Upper lobe of left lung (tissue), 6 donors: ENCODE results near the gene PDE4D. TPM values are rescaled to one million over a fixed set of nuclear protein-coding genes. Genes with fewer than 3 reads are reported as not detected.

Experiments used
- ATAC-seq, 2 donors: fragments of 200-7000 bp; cut with Tn5 transposase; one replicate each; pipeline ENCODE4 v1.9.1; 2022; ENCODE audit warnings: mild to moderate bottlenecking in 2 of 2, moderate library complexity in 2 of 2; ENCODE audit not compliant: low FRiP score in 2 of 2
- DNase-seq, 2 donors: peaks; one replicate each; pipeline ENCODE4 v3.0.0-alpha.2; 2019 to 2020
- H3K27ac ChIP-seq, 4 donors: fragments of 200-600 bp; sonication (generic); one replicate each; pipeline ENCODE4 v1.5.1; 2016 to 2019
- H3K27me3 ChIP-seq, 4 donors: fragments of 200-600 bp; sonication (generic); one replicate each; pipeline ENCODE4 v1.5.1; 2017 to 2019
- H3K36me3 ChIP-seq, 4 donors: fragments of 200-600 bp; sonication (generic); one replicate each; pipeline ENCODE4 v1.5.1; 2016 to 2019
- H3K4me1 ChIP-seq, 4 donors: fragments of 200-600 bp; sonication (generic); one replicate each; pipeline ENCODE4 v1.5.1; 2018 to 2019
- H3K4me3 ChIP-seq, 4 donors: fragments of 200-600 bp; sonication (generic); one replicate each; pipeline ENCODE4 v1.5.1; 2017 to 2019; ENCODE audit warnings: mild to moderate bottlenecking in 2 of 4, moderate library complexity in 1 of 4
- H3K9me3 ChIP-seq, 4 donors: fragments of 200-600 bp; sonication (generic); one replicate each; pipeline ENCODE4 v1.5.1; 2018 to 2019
- CTCF ChIP-seq, 6 experiments: fragments of 450-650 bp in 4 of 6; fragments of 200-600 bp in 2 of 6; sonication (generic) in 2 of 6; IDR thresholded peaks; one replicate each; pipeline ENCODE4 v1.5.1; 2016 to 2019; ENCODE audit warnings: antibody characterized with exemption in 6 of 6
- EP300 ChIP-seq, 4 donors: sonication (generic); formaldehyde crosslinking; IDR thresholded peaks; one replicate each; pipeline ENCODE4 v1.5.1; 2017; ENCODE audit warnings: antibody characterized with exemption in 4 of 4, control low read depth in 2 of 4
- POLR2A ChIP-seq, 4 donors: fragments of 450-650 bp; IDR thresholded peaks; one replicate each; pipeline ENCODE4 v1.5.1; 2016 to 2017; ENCODE audit warnings: antibody characterized with exemption in 4 of 4, mild to moderate bottlenecking in 2 of 4
- POLR2AphosphoS5 ChIP-seq, 2 donors: sonication (generic); formaldehyde crosslinking; IDR thresholded peaks; one replicate each; pipeline ENCODE4 v1.5.1; 2017; ENCODE audit warnings: antibody characterized with exemption in 2 of 2
- WGBS, 2 donors: methylation state at CpG; one replicate each; pipeline ENCODE4 v1.1.5; 2017 to 2018; 5-methylcytosine and 5-hydroxymethylcytosine counted together
- total RNA-seq, 6 donors: library from RNA; depleted of rRNA in 4 of 6; stranded (reverse); fragments of >200 nt in 4 of 6; gene quantifications; one replicate each; pipeline versions ENCODE4 v1.1.0 to v1.2.1, GENCODE V29; 2016 to 2021
- donor health status: DM: no; HTN: no; CAD: no; lungs with moderate emphysema.
- donor health status: DM: no; HTN: yes; CAD: no; lungs with severe emphysema.

The PDE4D gene
- total RNA-seq, 6 donors from 2014 or later: 50.4 to 188 (median 84.0) TPM

- DNase-seq (no peak), ATAC-seq (no peak)
- no peaks in the 10 kb centered on the region for H3K36me3 ChIP-seq
- H3K4me3 ChIP-seq: no peak overlapping the region
- H3K9me3 ChIP-seq: no peaks in the 10 kb centered on the region
- H3K27me3 ChIP-seq: no peaks in the 10 kb centered on the region
- no peak overlapping the region for H3K27ac ChIP-seq
- no peak for TF ChIP-seq POLR2AphosphoS5 (IDR thresholded peaks at IDR 0.05)
- TF ChIP-seq POLR2A (IDR thresholded peaks at IDR 0.05): no peak
- TF ChIP-seq CTCF (IDR thresholded peaks at IDR 0.05): no peak
- TF ChIP-seq EP300 (IDR thresholded peaks at IDR 0.05): no peak
- no peaks in the 10 kb centered on the region for H3K4me1 ChIP-seq
- WGBS, 2 donors: 84 to 86% methylated on average over 4 of the region's 4 CpGs
Measured at GRCh38 chr5:59157068-59157467, 736.5 kb downstream of the PDE4D start.

GRCh38 chr5:59152701-59153245 lies 740.8 kb downstream of the PDE4D start:
- no peak overlapping the region for H3K27ac ChIP-seq
- no peaks in the 10 kb centered on the region for H3K27me3 ChIP-seq
- 86% methylated on average over 2 of the region's 2 CpGs for WGBS, 2 donors
- H3K9me3 ChIP-seq: no peaks in the 10 kb centered on the region
- DNase-seq (no peak), ATAC-seq (no peak)
- no peak overlapping the region for H3K4me3 ChIP-seq
- TF ChIP-seq POLR2A (IDR thresholded peaks at IDR 0.05) (no peak), POLR2AphosphoS5 (IDR thresholded peaks at IDR 0.05) (no peak), EP300 (IDR thresholded peaks at IDR 0.05) (no peak), CTCF (IDR thresholded peaks at IDR 0.05) (no peak)
- no peaks in the 10 kb centered on the region for H3K36me3 ChIP-seq
- H3K4me1 ChIP-seq: no peaks in the 10 kb centered on the region

- TF ChIP-seq POLR2AphosphoS5 (IDR thresholded peaks at IDR 0.05) (no peak), CTCF (IDR thresholded peaks at IDR 0.05) (no peak), EP300 (IDR thresholded peaks at IDR 0.05) (no peak), POLR2A (IDR thresholded peaks at IDR 0.05) (no peak)
- Histone ChIP-seq H3K4me1 (no peaks in the 10 kb centered on the region), H3K4me3 (no peak overlapping the region), H3K27me3 (no peaks in the 10 kb centered on the region), H3K36me3 (no peaks in the 10 kb centered on the region), H3K27ac (no peak overlapping the region), H3K9me3 (no peaks in the 10 kb centered on the region)
- ATAC-seq (no peak), DNase-seq (no peak)
- 75 to 81% methylated on average over 3 of the region's 3 CpGs for WGBS, 2 donors
Measured at GRCh38 chr5:59151162-59151889, 742.2 kb downstream of the PDE4D start.

- H3K9me3 ChIP-seq: no peaks in the 10 kb centered on the region
- no peaks in the 10 kb centered on the region for H3K4me1 ChIP-seq
- H3K36me3 ChIP-seq: no peaks in the 10 kb centered on the region
- no peak for DNase-seq
- H3K4me3 ChIP-seq: no peak overlapping the region
- no peak for TF ChIP-seq EP300 (IDR thresholded peaks at IDR 0.05)
- no peak for TF ChIP-seq POLR2AphosphoS5 (IDR thresholded peaks at IDR 0.05)
- no peak for TF ChIP-seq CTCF (IDR thresholded peaks at IDR 0.05)
- no peak for TF ChIP-seq POLR2A (IDR thresholded peaks at IDR 0.05)
- no peak for ATAC-seq
- 94 to 97% methylated on average over 1 of the region's 1 CpG for WGBS, 2 donors
- no peak overlapping the region for H3K27ac ChIP-seq
- no peaks in the 10 kb centered on the region for H3K27me3 ChIP-seq
Measured at GRCh38 chr5:59149827-59150226, 743.7 kb downstream of the PDE4D start.

- 96 to 97% methylated on average over 4 of the region's 4 CpGs for WGBS, 2 donors
- Histone ChIP-seq H3K4me3 (no peak overlapping the region), H3K27me3 (no peaks in the 10 kb centered on the region), H3K27ac (no peak overlapping the region), H3K9me3 (no peaks in the 10 kb centered on the region), H3K36me3 (no peaks in the 10 kb centered on the region), H3K4me1 (no peaks in the 10 kb centered on the region)
- TF ChIP-seq POLR2A (IDR thresholded peaks at IDR 0.05): no peak
- no peak for TF ChIP-seq CTCF (IDR thresholded peaks at IDR 0.05)
- no peak for TF ChIP-seq EP300 (IDR thresholded peaks at IDR 0.05)
- no peak for TF ChIP-seq POLR2AphosphoS5 (IDR thresholded peaks at IDR 0.05)
- no peak for DNase-seq
- no peak for ATAC-seq
Measured at GRCh38 chr5:59149271-59149670, 744.3 kb downstream of the PDE4D start.
